Lung (tissue), 13 donors: ENCODE data around the gene HOXC9. TPM values are rescaled to one million over a fixed set of nuclear protein-coding genes. Genes with fewer than 3 reads are reported as not detected.

Source experiments
- ATAC-seq: fragments of 200-7000 bp; cut with Tn5 transposase; one replicate; pipeline ENCODE4 v1.9.1; 2020; ENCODE audit warnings: moderate number of reproducible peaks; ENCODE audit not compliant: insufficient read depth, low FRiP score
- DNase-seq, 3 donors: peaks; one replicate each; pipeline ENCODE4 v3.0.0-alpha.2; 2013 to 2017
- H3K27ac ChIP-seq, 2 donors: one replicate each; pipeline ENCODE4 v1.5.1; 2013; ENCODE audit warnings: mild to moderate bottlenecking in 2 of 2, moderate library complexity in 2 of 2, control low read depth in 1 of 2, inconsistent platforms in 1 of 2, low read depth in 1 of 2, low read length in 1 of 2
- H3K27me3 ChIP-seq, 3 donors: one replicate each; pipeline ENCODE4 v1.5.1; 2013; ENCODE audit warnings: low read length in 2 of 3; ENCODE audit not compliant: control insufficient read depth in 3 of 3, insufficient read depth in 3 of 3
- H3K36me3 ChIP-seq, 4 donors: one replicate each; pipeline ENCODE4 v1.5.1; 2013; ENCODE audit warnings: low read length in 4 of 4, mild to moderate bottlenecking in 1 of 4, moderate library complexity in 1 of 4; ENCODE audit not compliant: control insufficient read depth in 4 of 4, insufficient read depth in 4 of 4
- H3K4me1 ChIP-seq, 5 donors: one replicate each; pipeline ENCODE4 v1.5.1; 2013; ENCODE audit warnings: low read length in 5 of 5, mild to moderate bottlenecking in 2 of 5, moderate library complexity in 1 of 5; ENCODE audit not compliant: control insufficient read depth in 5 of 5, insufficient read depth in 5 of 5
- H3K4me3 ChIP-seq: one replicate; pipeline ENCODE4 v1.5.1; 2013; ENCODE audit warnings: mild to moderate bottlenecking, control low read depth, moderate library complexity
- H3K9ac ChIP-seq, 2 donors: one replicate each; pipeline ENCODE4 v1.5.1; 2013; ENCODE audit warnings: low read length in 2 of 2, control low read depth in 1 of 2; ENCODE audit not compliant: insufficient read depth in 1 of 2
- H3K9me3 ChIP-seq, 4 donors: one replicate each; pipeline ENCODE4 v1.5.1; 2013; ENCODE audit warnings: low read length in 3 of 4, mild to moderate bottlenecking in 1 of 4, moderate library complexity in 1 of 4; ENCODE audit not compliant: control insufficient read depth in 4 of 4, insufficient read depth in 3 of 4
- WGBS, 2 donors: extraction: QIAGEN DNeasy Blood & Tissue Kit; methylation state at CpG; one replicate each; pipeline ENCODE4 v1.1.7; 2013; 5-methylcytosine and 5-hydroxymethylcytosine counted together
- polyA plus RNA-seq, 2 donors: library from polyadenylated mRNA; stranded (reverse); fragments of 200-250 nt; gene quantifications; one replicate each; pipeline ENCODE4 v1.2.1, GENCODE V29; 2013
- small RNA-seq: library from RNA; depleted of rRNA; stranded (forward); fragments of <200 nt; gene quantifications from one replicate; pipeline ENCODE3, GENCODE V24; 2014; ENCODE audit warnings: low replicate concordance
- total RNA-seq, 2 donors: library from RNA; depleted of rRNA in 1 of 2; stranded (reverse); fragments of >200 nt in 1 of 2; gene quantifications; one replicate each; pipeline ENCODE4 v1.2.1, GENCODE V29; 2014 to 2021
- TF ChIP-seq, protein P1 (sequence below): IDR thresholded peaks from 2 replicates; pipeline ENCODE4 v1.5.1; 2012; ENCODE audit warnings: mild to moderate bottlenecking; ENCODE audit errors: control extremely low read depth, extremely low read depth
- donor health status: control.
- donor health status: control.
- donor health status: Bipolar disorder and iron deficiency.
- donor health status: healthy.
- donor health status: DM: yes; HTN: yes; CAD: no.

Gene HOXC9
- total and polyA plus RNA-seq, 4 donors, result 0.08 to 0.18 TPM; not detected in 2

DNA sequence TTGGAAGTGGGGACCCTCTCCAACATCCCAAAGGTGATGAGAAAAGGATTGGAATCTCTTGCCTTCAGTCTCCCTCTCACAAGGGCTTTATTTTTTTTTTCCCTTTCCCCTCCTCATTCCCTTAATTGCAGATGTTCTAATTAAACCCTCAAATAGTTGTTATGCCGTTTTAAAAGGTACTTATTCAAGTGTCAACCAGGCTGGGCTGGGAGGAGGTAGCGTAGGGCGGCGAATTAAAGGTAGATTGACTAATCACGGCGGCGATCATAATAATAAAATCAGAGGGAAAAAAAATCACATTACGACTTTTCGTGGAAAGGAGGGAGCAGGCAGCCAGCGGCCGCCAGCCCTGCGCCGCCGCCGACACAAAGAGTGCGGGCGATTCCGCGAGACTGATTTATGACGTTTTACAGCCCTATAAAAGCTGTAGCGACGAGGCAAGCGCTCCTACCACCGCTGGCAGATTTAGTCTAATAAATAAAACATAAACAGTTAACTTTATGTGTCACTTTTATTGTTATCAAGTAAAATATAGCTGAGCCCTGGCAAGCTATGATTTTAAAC lies 52.0 kb downstream of the HOXC9 start:
- Histone ChIP-seq H3K9me3 (peaks cover 0 to 7% (median 0%) of the 10 kb centered on the region in 4 donors), H3K27ac (no peak overlapping the region), H3K4me3 (no peak overlapping the region), H3K4me1 (peaks cover 0 to 56% (median 11%) of the 10 kb centered on the region in 5 donors), H3K27me3 (peaks cover 7 to 87% (median 69%) of the 10 kb centered on the region in 3 donors), H3K36me3 (no peaks in the 10 kb centered on the region), H3K9ac (peak overlapping the region in 1 of 2 donors; percentile 38)
- WGBS, 2 donors, result 7 to 26% methylated on average over 24 of the region's 24 CpGs
- peak; percentile 59 to 72 (median 65) for DNase-seq
- no peak for ATAC-seq
- TF ChIP-seq, protein P1, sequence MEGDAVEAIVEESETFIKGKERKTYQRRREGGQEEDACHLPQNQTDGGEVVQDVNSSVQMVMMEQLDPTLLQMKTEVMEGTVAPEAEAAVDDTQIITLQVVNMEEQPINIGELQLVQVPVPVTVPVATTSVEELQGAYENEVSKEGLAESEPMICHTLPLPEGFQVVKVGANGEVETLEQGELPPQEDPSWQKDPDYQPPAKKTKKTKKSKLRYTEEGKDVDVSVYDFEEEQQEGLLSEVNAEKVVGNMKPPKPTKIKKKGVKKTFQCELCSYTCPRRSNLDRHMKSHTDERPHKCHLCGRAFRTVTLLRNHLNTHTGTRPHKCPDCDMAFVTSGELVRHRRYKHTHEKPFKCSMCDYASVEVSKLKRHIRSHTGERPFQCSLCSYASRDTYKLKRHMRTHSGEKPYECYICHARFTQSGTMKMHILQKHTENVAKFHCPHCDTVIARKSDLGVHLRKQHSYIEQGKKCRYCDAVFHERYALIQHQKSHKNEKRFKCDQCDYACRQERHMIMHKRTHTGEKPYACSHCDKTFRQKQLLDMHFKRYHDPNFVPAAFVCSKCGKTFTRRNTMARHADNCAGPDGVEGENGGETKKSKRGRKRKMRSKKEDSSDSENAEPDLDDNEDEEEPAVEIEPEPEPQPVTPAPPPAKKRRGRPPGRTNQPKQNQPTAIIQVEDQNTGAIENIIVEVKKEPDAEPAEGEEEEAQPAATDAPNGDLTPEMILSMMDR, result no peak

DNA sequence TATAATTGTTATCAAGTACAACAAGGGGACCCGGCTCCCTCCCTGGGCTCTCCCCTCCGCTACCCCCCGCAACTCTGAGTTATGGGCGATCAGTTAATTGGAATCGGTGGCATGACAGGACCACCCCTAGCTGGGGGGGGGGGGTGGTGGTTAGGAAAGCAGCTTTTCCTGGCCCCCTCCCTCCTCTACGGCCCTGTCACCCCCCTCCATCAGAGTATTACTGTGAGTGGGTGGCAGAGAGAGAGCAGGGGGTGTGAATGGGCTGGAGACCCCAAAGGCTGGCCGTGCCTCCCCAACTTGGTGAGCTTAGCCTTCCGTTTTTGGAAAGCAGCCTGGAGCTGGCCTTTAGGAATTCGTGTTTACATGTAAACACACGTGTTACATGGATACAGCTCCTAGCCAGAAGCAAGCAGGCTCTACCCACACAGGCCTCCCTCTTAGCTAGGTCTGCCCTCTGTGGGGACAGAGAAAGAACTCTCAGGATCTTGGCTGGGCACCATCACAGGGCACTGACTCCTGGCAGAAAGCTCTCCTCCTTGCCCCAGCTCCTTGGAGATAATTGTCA lies 52.6 kb downstream of the HOXC9 start:
- peak; percentile 85 to 92 (median 92) for DNase-seq
- TF ChIP-seq, protein P1, result no peak
- Histone ChIP-seq H3K9ac (peak overlapping the region in 1 of 2 donors; percentile 38), H3K27ac (no peak overlapping the region), H3K4me1 (peaks cover 0 to 52% (median 8%) of the 10 kb centered on the region in 5 donors), H3K9me3 (peaks cover 0 to 6% (median 0%) of the 10 kb centered on the region in 4 donors), H3K27me3 (peaks cover 7 to 88% (median 67%) of the 10 kb centered on the region in 3 donors), H3K4me3 (no peak overlapping the region), H3K36me3 (no peaks in the 10 kb centered on the region)
- ATAC-seq, result no peak
- 15 to 31% methylated on average over 10 of the region's 10 CpGs for WGBS, 2 donors

Small RNA genes within 50 kb of the gene (small RNA-seq; reads per million reads assigned to genes)
- gene AC012531.3 (not detected), gene AC012531.4 (not detected), gene HOXC5 (not detected), gene MIR196A2 (0.13 reads per million), gene MIR615 (0.50 reads per million, percentile 61 among the genes with 10 or more reads in this experiment), gene RF01905 (not detected), gene RF01906 (not detected)

Other genes starting within 250 kb of the HOXC9 start
- not detected for gene CISTR, start 248.2 kb upstream of the HOXC9 start, total RNA-seq
- not detected for gene CISTR, start 248.2 kb upstream of the HOXC9 start, polyA plus RNA-seq
- not detected for gene HOXC13, start 61.3 kb upstream of the HOXC9 start, total RNA-seq
- not detected for gene HOXC13, start 61.3 kb upstream of the HOXC9 start, polyA plus RNA-seq
- not detected for gene HOXC12, start 45.3 kb upstream of the HOXC9 start, total RNA-seq
- not detected for gene HOXC12, start 45.3 kb upstream of the HOXC9 start, polyA plus RNA-seq
- not detected for gene HOXC11, start 27.0 kb upstream of the HOXC9 start, total RNA-seq
- gene HOXC11, start 27.0 kb upstream of the HOXC9 start, polyA plus RNA-seq, result not detected
- gene HOTAIR, start 25.2 kb upstream of the HOXC9 start, total RNA-seq, result under 1 TPM in 1 of 2 donors, not detected in 1; 0.15 TPM
- gene HOTAIR, start 25.2 kb upstream of the HOXC9 start, polyA plus RNA-seq, result not detected
- gene HOXC10, start 15.0 kb upstream of the HOXC9 start, total RNA-seq, result under 1 TPM in 1 of 2 donors, not detected in 1; 0.18 TPM
- not detected for gene HOXC10, start 15.0 kb upstream of the HOXC9 start, polyA plus RNA-seq
- gene HOXC8, start 8.8 kb downstream of the HOXC9 start, total RNA-seq, result not detected
- under 1 TPM; 0.08 to 0.14 TPM for gene HOXC8, start 8.8 kb downstream of the HOXC9 start, polyA plus RNA-seq
- under 1 TPM; 0.46 to 0.71 TPM for gene HOXC6, start 28.3 kb downstream of the HOXC9 start, total RNA-seq
- gene HOXC6, start 28.3 kb downstream of the HOXC9 start, polyA plus RNA-seq, result under 1 TPM; 0.18 to 0.24 TPM
- gene HOXC5, start 32.9 kb downstream of the HOXC9 start, total RNA-seq, result under 1 TPM; 0.25 to 0.26 TPM
- under 1 TPM; 0.08 to 0.10 TPM for gene HOXC5, start 32.9 kb downstream of the HOXC9 start, polyA plus RNA-seq
- gene HOXC4, start 53.7 kb downstream of the HOXC9 start, total RNA-seq, result under 1 TPM; 0.71 to 0.86 TPM
- gene HOXC4, start 53.7 kb downstream of the HOXC9 start, polyA plus RNA-seq, result under 1 TPM; 0.18 to 0.31 TPM
- gene SMUG1, start 188.8 kb downstream of the HOXC9 start, total RNA-seq, result 10 to 100 TPM; 20.3 to 28.4 TPM
- gene SMUG1, start 188.8 kb downstream of the HOXC9 start, polyA plus RNA-seq, result 10 to 100 TPM; 23.4 to 45.7 TPM